Fibroblast of villous mesenchyme (primary cell): ENCODE measurements around the gene STIP1. TPM values are rescaled to one million over a fixed set of nuclear protein-coding genes. Genes with fewer than 3 reads are reported as not detected.

Experiments
- DNase-seq: peaks from one replicate; pipeline ENCODE4 v3.0.0-alpha.2; 2010; ENCODE audit warnings: low read depth
- H3K4me3 ChIP-seq: 2 replicates; pipeline ENCODE4 v1.5.1; 2011; ENCODE audit warnings: low read depth, mild to moderate bottlenecking, low read length
- total RNA-seq: library from RNA; depleted of rRNA; stranded (reverse); fragments of >200 nt; gene quantifications from 2 replicates; pipeline ENCODE4 v1.2.3, GENCODE V29; 2012
- TF ChIP-seq, protein P1 (sequence below): IDR thresholded peaks from 2 replicates; pipeline ENCODE4 v1.5.1; 2012; ENCODE audit warnings: low read depth, mild to moderate bottlenecking, low read length; ENCODE audit not compliant: insufficient read depth

Gene STIP1
- total RNA-seq, 1 donor: 206 TPM

DNA sequence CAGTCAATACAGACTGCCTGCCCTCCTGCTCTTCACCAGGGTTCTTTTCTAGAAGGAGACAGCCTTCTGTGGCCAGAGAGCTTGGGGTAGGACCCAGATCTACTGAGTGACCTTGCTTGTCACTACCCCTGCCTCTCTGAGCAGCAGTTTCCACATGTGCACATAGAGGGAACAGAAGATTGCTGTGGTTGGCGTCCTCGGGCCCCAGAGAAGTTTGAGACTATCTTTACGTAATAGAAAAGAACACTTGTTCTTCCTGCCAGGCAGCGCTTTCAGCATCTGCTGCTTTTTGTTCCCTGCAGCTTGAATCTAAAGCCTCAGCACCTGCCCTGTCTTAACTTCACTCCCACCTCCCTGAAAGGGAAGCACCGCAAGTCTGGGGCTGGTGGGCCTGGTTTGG, 53.0 kb downstream of the STIP1 start:
- DNase-seq: no peak
- H3K4me3 ChIP-seq: no peak overlapping the region
- TF ChIP-seq, protein P1, sequence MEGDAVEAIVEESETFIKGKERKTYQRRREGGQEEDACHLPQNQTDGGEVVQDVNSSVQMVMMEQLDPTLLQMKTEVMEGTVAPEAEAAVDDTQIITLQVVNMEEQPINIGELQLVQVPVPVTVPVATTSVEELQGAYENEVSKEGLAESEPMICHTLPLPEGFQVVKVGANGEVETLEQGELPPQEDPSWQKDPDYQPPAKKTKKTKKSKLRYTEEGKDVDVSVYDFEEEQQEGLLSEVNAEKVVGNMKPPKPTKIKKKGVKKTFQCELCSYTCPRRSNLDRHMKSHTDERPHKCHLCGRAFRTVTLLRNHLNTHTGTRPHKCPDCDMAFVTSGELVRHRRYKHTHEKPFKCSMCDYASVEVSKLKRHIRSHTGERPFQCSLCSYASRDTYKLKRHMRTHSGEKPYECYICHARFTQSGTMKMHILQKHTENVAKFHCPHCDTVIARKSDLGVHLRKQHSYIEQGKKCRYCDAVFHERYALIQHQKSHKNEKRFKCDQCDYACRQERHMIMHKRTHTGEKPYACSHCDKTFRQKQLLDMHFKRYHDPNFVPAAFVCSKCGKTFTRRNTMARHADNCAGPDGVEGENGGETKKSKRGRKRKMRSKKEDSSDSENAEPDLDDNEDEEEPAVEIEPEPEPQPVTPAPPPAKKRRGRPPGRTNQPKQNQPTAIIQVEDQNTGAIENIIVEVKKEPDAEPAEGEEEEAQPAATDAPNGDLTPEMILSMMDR: no peak

DNA sequence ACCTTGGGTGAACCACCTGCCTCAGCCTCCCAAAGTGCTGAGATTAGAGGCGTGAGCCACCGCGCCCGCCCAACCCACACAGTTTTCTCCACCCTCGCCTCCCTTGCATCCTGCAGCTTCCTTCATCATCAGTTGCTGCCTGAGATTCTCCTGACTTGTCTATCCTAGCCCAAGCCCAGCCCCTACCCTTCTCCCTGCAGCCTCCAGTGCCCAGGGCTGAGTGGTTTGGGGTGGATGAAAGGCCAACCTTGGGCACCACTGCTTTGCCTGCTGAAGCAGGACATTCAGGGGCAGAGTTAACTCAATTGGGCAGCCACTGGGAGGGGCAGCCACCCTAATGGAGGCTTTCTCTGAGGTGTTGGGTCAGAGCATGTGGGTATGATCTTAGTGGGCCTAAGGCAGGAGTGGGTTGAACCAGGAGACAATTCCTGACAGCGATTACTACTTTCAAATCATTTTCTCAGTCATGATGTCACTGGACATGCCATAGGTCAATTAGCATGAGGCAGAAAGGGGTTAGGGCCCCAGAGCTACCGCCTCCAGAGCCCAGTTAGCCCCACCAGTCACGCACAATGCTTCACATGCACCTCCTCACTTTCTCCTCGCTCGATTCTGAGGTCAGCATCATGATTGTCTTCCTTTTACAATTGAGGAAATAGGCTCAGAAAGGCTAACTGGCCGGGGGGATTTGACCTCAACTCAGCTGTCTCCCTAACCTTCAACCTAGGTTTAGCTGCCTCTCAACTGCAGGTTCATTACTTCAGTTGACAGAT, 53.9 kb downstream of the STIP1 start:
- TF ChIP-seq, protein P1: no peak
- no peak for DNase-seq
- H3K4me3 ChIP-seq: peak overlapping the region; percentile 82

DNA sequence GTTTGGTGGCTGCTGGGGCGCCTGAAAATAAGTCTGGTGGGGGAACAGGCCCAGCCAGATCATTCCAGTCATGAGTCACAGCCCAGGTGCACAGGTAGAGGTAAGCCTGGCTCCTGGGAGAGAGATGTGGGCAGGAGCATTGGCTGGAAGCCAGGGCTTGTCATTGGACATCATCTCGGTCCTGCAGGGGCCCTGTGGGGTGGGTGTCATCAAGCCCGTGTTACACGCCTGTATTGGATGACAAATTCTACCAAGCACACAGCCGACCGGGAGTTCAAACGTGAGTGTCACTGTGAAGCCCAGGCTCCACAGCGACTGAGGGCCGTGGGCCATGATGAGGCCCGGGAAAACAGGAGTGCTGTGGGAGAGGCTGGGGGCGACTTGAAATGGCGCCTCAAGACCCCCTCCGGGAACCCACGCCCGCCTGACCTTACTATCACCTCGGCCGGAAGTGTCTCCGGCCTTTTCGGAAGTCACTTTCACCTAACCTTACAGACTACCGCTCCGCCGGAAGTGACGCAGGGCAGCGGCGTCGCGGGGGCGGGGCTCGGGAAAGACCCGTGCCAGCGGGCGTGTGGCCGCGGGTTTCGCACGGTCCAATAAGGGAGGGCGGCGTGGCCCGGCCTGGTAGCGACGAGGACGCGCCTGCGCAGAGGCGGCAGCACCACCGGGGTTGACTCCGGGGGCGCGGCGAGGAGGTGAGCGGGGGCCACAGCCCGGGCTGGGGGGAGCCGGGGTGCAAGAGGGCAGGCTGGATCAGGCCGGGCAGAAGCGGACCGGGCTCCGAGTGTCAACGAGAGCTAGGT, 54.7 kb downstream of the STIP1 start, which contains the start of gene FKBP2:
Gene FKBP2, plus strand, starts transcription at position 661 of the 806 bp plus-strand sequence. CDS start 1,293 bp downstream, outside the sequence.
- DNase-seq: peak; percentile 98
- peak within 1 kb of the TSS; percentile 90 for H3K4me3 ChIP-seq
- TF ChIP-seq, protein P1: no peak

DNA sequence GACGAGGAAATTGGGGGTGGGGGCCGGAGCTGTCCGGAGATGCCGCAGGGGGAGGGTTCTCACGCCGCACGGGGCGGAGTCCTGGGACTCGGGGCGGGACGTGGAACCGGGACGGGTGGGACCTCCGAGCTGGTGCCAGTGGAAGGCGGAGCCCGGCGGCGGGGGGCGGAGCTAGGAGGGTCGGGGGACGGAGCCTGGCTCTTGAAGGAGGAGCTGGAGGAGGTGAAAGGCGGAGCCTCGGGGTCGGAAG, 55.2 kb downstream of the STIP1 start:
- DNase-seq: peak; percentile 100
- TF ChIP-seq, protein P1: no peak
- peak overlapping the region; percentile 82 for H3K4me3 ChIP-seq

DNA sequence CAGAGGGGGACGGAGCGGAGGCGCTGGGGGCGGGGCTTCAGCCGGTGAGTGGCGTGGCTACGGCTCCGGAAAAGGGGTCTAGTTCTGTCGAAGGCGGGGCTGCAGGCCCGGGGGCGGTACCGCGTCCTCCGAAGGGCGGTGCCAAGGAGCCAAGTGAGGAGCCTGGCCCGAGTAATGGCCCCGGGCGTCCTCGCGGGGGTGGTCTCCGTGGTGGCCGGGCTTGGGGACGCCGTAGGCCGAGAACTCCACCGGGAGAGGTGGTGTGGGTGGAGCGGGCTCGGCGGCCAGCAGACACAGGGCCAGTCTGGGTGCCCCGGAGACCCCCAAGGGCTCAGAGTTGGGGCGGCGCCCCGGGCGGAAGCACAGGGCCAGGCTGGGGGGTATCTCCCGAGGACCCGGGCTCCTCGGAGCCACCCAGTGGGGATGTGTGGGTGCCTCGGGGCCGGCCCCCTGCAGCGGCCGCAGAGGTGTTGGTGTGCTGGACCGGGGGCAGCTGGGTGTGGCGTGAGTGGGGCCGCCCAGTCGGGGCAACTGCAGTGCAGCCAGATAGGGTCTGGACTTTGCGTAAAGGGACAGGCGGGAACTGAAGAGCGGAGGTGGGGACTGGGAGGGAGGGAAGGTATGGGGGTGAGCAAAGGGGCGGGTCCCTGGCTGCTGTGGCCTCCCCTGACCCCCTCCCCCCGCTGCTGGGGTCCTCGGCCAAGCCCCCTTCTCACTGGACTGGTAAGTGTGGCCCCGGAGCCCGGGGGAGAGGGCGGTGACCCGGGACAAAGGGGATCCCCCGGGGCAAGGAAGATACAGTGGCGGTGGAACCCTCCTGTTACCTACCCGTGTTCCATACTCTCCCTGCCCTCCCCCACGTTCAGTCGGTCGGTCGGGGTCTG, 55.8 kb downstream of the STIP1 start:
- peak overlapping the region; percentile 90 for H3K4me3 ChIP-seq
- peak; percentile 27 for DNase-seq
- TF ChIP-seq, protein P1: no peak

DNA sequence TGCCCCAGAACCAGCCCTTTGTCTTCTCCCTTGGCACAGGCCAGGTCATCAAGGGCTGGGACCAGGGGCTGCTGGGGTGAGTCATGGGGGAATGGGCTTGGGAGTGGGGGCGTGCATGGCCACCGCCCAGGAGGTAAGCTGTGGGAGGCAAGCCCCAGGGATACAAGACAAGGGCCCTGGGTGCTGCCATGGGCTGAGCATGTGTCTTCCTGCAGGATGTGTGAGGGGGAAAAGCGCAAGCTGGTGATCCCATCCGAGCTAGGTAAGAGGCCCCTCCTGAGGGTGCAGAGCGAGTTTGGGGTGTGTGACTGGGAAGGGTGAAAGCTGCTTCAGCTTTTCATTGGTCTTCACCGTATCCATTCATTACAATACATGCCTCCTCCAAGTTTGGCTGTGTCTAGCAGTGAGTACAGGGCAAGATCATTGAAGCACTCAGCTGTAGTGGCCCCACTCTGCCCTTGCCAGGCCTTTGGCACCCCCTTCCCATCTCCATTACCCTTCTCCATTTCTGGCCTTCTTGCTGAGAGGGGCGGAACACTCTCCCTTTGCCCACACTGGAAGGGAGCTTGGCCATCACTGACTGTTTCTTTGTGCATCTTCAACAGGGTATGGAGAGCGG, 57.4 kb downstream of the STIP1 start:
- DNase-seq: no peak
- no peak overlapping the region for H3K4me3 ChIP-seq
- TF ChIP-seq, protein P1: no peak
